IMR-90 (cell line): Measurements from ENCODE around the gene NCAM1. TPM values are rescaled to one million over a fixed set of nuclear protein-coding genes. Genes with fewer than 3 reads are reported as not detected.

Experiments
- ATAC-seq: fragments of 200-7000 bp; cut with Tn5 transposase; 2 replicates; pipeline ENCODE4 v1.9.1; 2020; ENCODE audit warnings: low read depth, mild to moderate bottlenecking, moderate library complexity
- BruUV-seq: library from RNA; stranded (reverse); fragments of 400-500 nt; replicated peaks from 2 replicates; lab custom pipeline; 2021; lab: Mats Ljungman, UMichigan
- CTCF ChIA-PET: fragments of 300-600 bp; formaldehyde crosslinking; extraction: SDS; loops from one replicate; lab custom pipeline; 2021; ENCODE audit warnings: antibody characterized with exemption; lab: Yijun Ruan, JAX
- POLR2A ChIA-PET: fragments of 300-600 bp; sonication (Branson Sonifier 250); formaldehyde crosslinking; loops from one replicate; lab custom pipeline; 2022; ENCODE audit warnings: antibody characterized with exemption; ENCODE audit not compliant: unreplicated experiment; lab: Charles Lee
- DNase-seq: peaks from one replicate; pipeline ENCODE4 v3.0.0; 2013
- H2AFZ ChIP-seq: replicated peaks from 2 replicates; pipeline ENCODE3; 2013; ENCODE audit warnings: low read length, mild to moderate bottlenecking; ENCODE audit not compliant: poor library complexity
- H2AK5ac ChIP-seq: 2 replicates; pipeline ENCODE4 v1.6.1; 2013; ENCODE audit warnings: low read depth, low read length, inconsistent platforms
- H2AK9ac ChIP-seq: replicated peaks from 2 replicates; pipeline ENCODE3; 2013; ENCODE audit warnings: mild to moderate bottlenecking, low read depth, low read length, moderate library complexity; ENCODE audit not compliant: poor library complexity
- H2BK120ac ChIP-seq: 2 replicates; pipeline ENCODE4 v1.6.1; 2013; ENCODE audit warnings: low read depth, low read length, inconsistent platforms
- H2BK15ac ChIP-seq: 3 replicates; pipeline ENCODE4 v1.6.1; 2013; ENCODE audit warnings: low read depth, low read length, inconsistent platforms
- H2BK20ac ChIP-seq: 2 replicates; pipeline ENCODE4 v1.6.1; 2013; ENCODE audit warnings: low read depth, mild to moderate bottlenecking, inconsistent platforms, low read length, moderate library complexity
- H2BK5ac ChIP-seq: 2 replicates; pipeline ENCODE4 v1.6.1; 2013; ENCODE audit warnings: mild to moderate bottlenecking, low read depth, low read length, inconsistent platforms; ENCODE audit not compliant: poor library complexity, severe bottlenecking
- H3K14ac ChIP-seq: replicated peaks from 2 replicates; pipeline ENCODE4 v1.6.1; 2013; ENCODE audit warnings: low read depth, low read length, inconsistent platforms
- H3K18ac ChIP-seq: 2 replicates; pipeline ENCODE4 v1.6.1; 2013; ENCODE audit warnings: low read depth, low read length, control low read depth
- H3K23ac ChIP-seq: 2 replicates; pipeline ENCODE4 v1.6.1; 2013; ENCODE audit warnings: low read depth, low read length, inconsistent platforms
- H3K27ac ChIP-seq: 2 replicates; pipeline ENCODE4 v1.5.1; 2013; ENCODE audit warnings: mild to moderate bottlenecking, control low read depth, low read length; ENCODE audit not compliant: insufficient read depth
- H3K27me3 ChIP-seq: 2 replicates; pipeline ENCODE4 v1.6.1; 2013; ENCODE audit warnings: low read length; ENCODE audit not compliant: control insufficient read depth, insufficient read depth
- H3K36me3 ChIP-seq: 2 replicates; pipeline ENCODE4 v1.6.1; 2013; ENCODE audit warnings: low read length, mixed read lengths; ENCODE audit not compliant: control insufficient read depth, insufficient read depth
- H3K4ac ChIP-seq: 2 replicates; pipeline ENCODE4 v1.6.1; 2013; ENCODE audit warnings: low read depth, low read length, inconsistent platforms
- H3K4me1 ChIP-seq: 2 replicates; pipeline ENCODE4 v1.6.1; 2013; ENCODE audit warnings: low read length, mixed read lengths; ENCODE audit not compliant: control insufficient read depth, insufficient read depth
- H3K4me2 ChIP-seq: 2 replicates; pipeline ENCODE4 v1.6.1; 2013; ENCODE audit warnings: low read depth, mild to moderate bottlenecking, control low read depth, low read length, moderate library complexity
- H3K4me3 ChIP-seq: 2 replicates; pipeline ENCODE4 v1.5.1; 2013; ENCODE audit warnings: low read depth, mild to moderate bottlenecking, control low read depth, low read length, moderate library complexity; ENCODE audit not compliant: insufficient read depth
- H3K56ac ChIP-seq: 2 replicates; pipeline ENCODE4 v1.6.1; 2013; ENCODE audit warnings: low read length, inconsistent platforms; ENCODE audit not compliant: insufficient read depth; ENCODE audit errors: extremely low read depth
- H3K79me1 ChIP-seq, 2 experiments: 2 replicates each; pipeline ENCODE4 v1.6.1; 2013; ENCODE audit warnings: low read length in 2 of 2, inconsistent platforms in 1 of 2, low read depth in 1 of 2
- H3K9ac ChIP-seq: 2 replicates; pipeline ENCODE4 v1.6.1; 2013; ENCODE audit warnings: low read depth, low read length, control low read depth
- H3K9me1 ChIP-seq: 2 replicates; pipeline ENCODE4 v1.6.1; 2013; ENCODE audit warnings: low read length, inconsistent platforms; ENCODE audit not compliant: insufficient read depth
- H3K9me3 ChIP-seq: 2 replicates; pipeline ENCODE4 v1.6.1; 2013; ENCODE audit warnings: low read length; ENCODE audit not compliant: control insufficient read depth, insufficient read depth
- H4K20me1 ChIP-seq: 2 replicates; pipeline ENCODE4 v1.6.1; 2013; ENCODE audit warnings: low read length, inconsistent platforms; ENCODE audit not compliant: insufficient read depth
- H4K5ac ChIP-seq: 2 replicates; pipeline ENCODE4 v1.6.1; 2013; ENCODE audit warnings: mild to moderate bottlenecking, low read depth, low read length, control low read depth
- H4K8ac ChIP-seq, 2 experiments: 2 replicates each; pipeline ENCODE4 v1.6.1; 2013; ENCODE audit warnings: low read depth in 2 of 2, low read length in 2 of 2, control low read depth in 1 of 2, inconsistent platforms in 1 of 2
- H4K91ac ChIP-seq: 2 replicates; pipeline ENCODE4 v1.6.1; 2013; ENCODE audit warnings: low read depth, low read length, inconsistent platforms; ENCODE audit not compliant: insufficient read depth
- BHLHE40 ChIP-seq: fragments of 150-350 bp; IDR thresholded peaks from 2 replicates; pipeline ENCODE4 v1.6.1; 2016; ENCODE audit warnings: mild to moderate bottlenecking, low read depth, low read length
- CEBPB ChIP-seq: IDR thresholded peaks from 2 replicates; pipeline ENCODE4 v1.6.1; 2012; ENCODE audit warnings: low read depth, low read length, improper control_type of control experiment
- CHD1 ChIP-seq: IDR thresholded peaks from 2 replicates; pipeline ENCODE4 v1.6.1; 2012; ENCODE audit warnings: low read depth, low read length, improper control_type of control experiment
- FOS ChIP-seq: fragments of 150-350 bp; IDR thresholded peaks from 2 replicates; pipeline ENCODE4 v1.6.1; 2016; ENCODE audit warnings: low read depth, low read length
- MAFK ChIP-seq: IDR thresholded peaks from 2 replicates; pipeline ENCODE4 v1.6.1; 2012; ENCODE audit warnings: low read depth, low read length, improper control_type of control experiment
- MAZ ChIP-seq: IDR thresholded peaks from 2 replicates; pipeline ENCODE4 v1.6.1; 2012; ENCODE audit warnings: low read depth, mild to moderate bottlenecking, low read length, improper control_type of control experiment, moderate library complexity, borderline replicate concordance
- MXI1 ChIP-seq: IDR thresholded peaks from 2 replicates; pipeline ENCODE4 v1.6.1; 2012; ENCODE audit warnings: low read depth, mild to moderate bottlenecking, low read length, moderate library complexity, borderline replicate concordance
- NFE2L2 ChIP-seq: fragments of 150-350 bp; IDR thresholded peaks from 2 replicates; pipeline ENCODE4 v1.6.1; 2016; ENCODE audit warnings: low read depth, mild to moderate bottlenecking, low read length
- POLR2A ChIP-seq: IDR thresholded peaks from 2 replicates; pipeline ENCODE4 v1.6.1; 2012; ENCODE audit warnings: mild to moderate bottlenecking, low read depth, low read length
- RAD21 ChIP-seq: IDR thresholded peaks from 2 replicates; pipeline ENCODE4 v1.6.1; 2012; ENCODE audit warnings: low read length, improper control_type of control experiment
- RCOR1 ChIP-seq: IDR thresholded peaks from 2 replicates; pipeline ENCODE4 v1.6.1; 2012; ENCODE audit warnings: mild to moderate bottlenecking, low read length, improper control_type of control experiment; ENCODE audit not compliant: insufficient replicate concordance
- RFX5 ChIP-seq: IDR thresholded peaks from 2 replicates; pipeline ENCODE4 v1.8.0; 2012; ENCODE audit warnings: low read depth, mild to moderate bottlenecking, low read length, moderate library complexity
- SMC3 ChIP-seq: fragments of 150-350 bp; IDR thresholded peaks from 2 replicates; pipeline ENCODE4 v1.6.1; 2016; ENCODE audit warnings: low read depth, mild to moderate bottlenecking, antibody characterized with exemption, low read length, moderate library complexity
- WGBS, 2 experiments: methylation state at CpG; one replicate each; pipeline versions ENCODE4 v1.1.5 to v1.1.7; 2013; ENCODE audit warnings: missing lambda C conversion rate in 2 of 2; ENCODE audit not compliant: insufficient read length in 1 of 2; ENCODE audit errors: extremely low coverage in 2 of 2; 5-methylcytosine and 5-hydroxymethylcytosine counted together
- dilution Hi-C: fragments of 300-500 bp; cut with HindIII; formaldehyde crosslinking; loops from one replicate; pipeline ENCODE4 v1.14.3; 2018; ENCODE audit warnings: low sequenced_read_pairs; ENCODE audit not compliant: unreplicated experiment
- in situ Hi-C: fragments of 300-500 bp; cut with MboI; formaldehyde crosslinking; loops from 3 replicates; pipeline ENCODE4 v1.14.3; 2019; ENCODE audit warnings: low sequenced_read_pairs, inconsistent platforms, mixed read lengths
- intact Hi-C: fragments of 100-400 bp; cut with micrococcal nuclease; formaldehyde crosslinking; loops from 2 replicates; pipeline ENCODE4 v1.10.0; 2022
- polyA plus RNA-seq, 3 experiments: library from polyadenylated mRNA; depleted of rRNA; stranded (reverse); fragments of >200 nt; gene quantifications; 2 replicates each; pipeline ENCODE4 v1.2.3, GENCODE V29; 2012; ENCODE audit warnings: low replicate concordance in 1 of 3
- total RNA-seq: library from RNA; depleted of rRNA; stranded (reverse); fragments of >200 nt; gene quantifications from 2 replicates; pipeline ENCODE4 v1.2.3, GENCODE V29; 2012
- TF ChIP-seq, protein P1 (sequence below): conservative IDR thresholded peaks from 2 replicates; pipeline ENCODE4 v1.5.1; 2012; ENCODE audit warnings: mild to moderate bottlenecking, low read depth, low read length, improper control_type of control experiment
- TF ChIP-seq, protein P2 (sequence below): fragments of 150-350 bp; IDR thresholded peaks from 2 replicates; pipeline ENCODE4 v1.6.1; 2016; ENCODE audit warnings: low read depth, mild to moderate bottlenecking, low read length, moderate library complexity, borderline replicate concordance
- TF ChIP-seq, protein P3 (sequence below): fragments of 150-350 bp; IDR thresholded peaks from 2 replicates; pipeline ENCODE4 v1.6.1; 2017; ENCODE audit warnings: mild to moderate bottlenecking, antibody characterized with exemption, low read length, low read depth

Gene NCAM1
- total and polyA plus RNA-seq, 2 of the 4 experiments (the other 2 are of a cell fraction): 0.09 to 0.18 TPM

DNA sequence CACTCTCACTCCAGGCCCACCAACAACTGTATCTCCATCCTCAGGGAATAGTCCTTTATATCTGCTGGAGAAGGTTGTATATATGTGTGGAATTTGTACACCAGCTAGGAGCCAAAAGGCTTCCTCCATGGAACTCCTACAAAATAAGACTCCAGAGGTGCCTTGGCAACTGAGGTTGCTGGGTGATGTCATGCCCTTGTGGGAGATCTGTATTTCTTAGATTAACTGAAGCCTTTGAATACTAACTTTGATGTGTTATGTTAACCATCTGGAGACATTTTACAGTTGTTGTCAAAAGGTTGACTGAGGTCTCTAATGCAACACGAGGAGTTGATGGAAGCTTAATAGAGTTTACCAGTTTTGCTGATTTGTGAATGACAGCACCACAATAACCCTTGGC, 213.7 kb downstream of the NCAM1 start:
- in situ Hi-C loops: no loop called here
- CTCF ChIA-PET: no interaction called here
- DNase-seq: no peak

More for the DNA sequence above, 213.7 kb downstream of the NCAM1 start:
- Histone ChIP-seq H3K18ac (no peak overlapping the region), H3K27me3 (no peaks in the 10 kb centered on the region), H3K9me1 (no peaks in the 10 kb centered on the region), H2AFZ (no peak overlapping the region), H3K27ac (no peak overlapping the region), H2BK120ac (no peak overlapping the region), H2AK9ac (no peak overlapping the region), H2BK5ac (no peak overlapping the region), H4K8ac (no peak overlapping the region), H3K79me1 (no peaks in the 10 kb centered on the region), H3K14ac (no peak overlapping the region), H3K4me3 (no peak overlapping the region), H4K91ac (no peak overlapping the region), H3K9ac (no peak overlapping the region), H4K5ac (no peak overlapping the region), H2AK5ac (no peak overlapping the region), H3K4ac (no peak overlapping the region), H3K36me3 (no peaks in the 10 kb centered on the region), H3K4me1 (no peaks in the 10 kb centered on the region), H3K23ac (no peak overlapping the region), H2BK20ac (no peak overlapping the region), H2BK15ac (no peak overlapping the region), H3K9me3 (no peaks in the 10 kb centered on the region), H3K4me2 (no peak overlapping the region), H3K56ac (no peak overlapping the region), H4K20me1 (no peaks in the 10 kb centered on the region)
- dilution Hi-C loops: no loop called here
- POLR2A ChIA-PET: no interaction called here
- ATAC-seq: no peak
- WGBS, 2 experiments: 20% methylated on average over 1 of the region's 1 CpG; no CpG with 5 or more reads in 1 of the 2 experiments
- TF ChIP-seq, protein P1, sequence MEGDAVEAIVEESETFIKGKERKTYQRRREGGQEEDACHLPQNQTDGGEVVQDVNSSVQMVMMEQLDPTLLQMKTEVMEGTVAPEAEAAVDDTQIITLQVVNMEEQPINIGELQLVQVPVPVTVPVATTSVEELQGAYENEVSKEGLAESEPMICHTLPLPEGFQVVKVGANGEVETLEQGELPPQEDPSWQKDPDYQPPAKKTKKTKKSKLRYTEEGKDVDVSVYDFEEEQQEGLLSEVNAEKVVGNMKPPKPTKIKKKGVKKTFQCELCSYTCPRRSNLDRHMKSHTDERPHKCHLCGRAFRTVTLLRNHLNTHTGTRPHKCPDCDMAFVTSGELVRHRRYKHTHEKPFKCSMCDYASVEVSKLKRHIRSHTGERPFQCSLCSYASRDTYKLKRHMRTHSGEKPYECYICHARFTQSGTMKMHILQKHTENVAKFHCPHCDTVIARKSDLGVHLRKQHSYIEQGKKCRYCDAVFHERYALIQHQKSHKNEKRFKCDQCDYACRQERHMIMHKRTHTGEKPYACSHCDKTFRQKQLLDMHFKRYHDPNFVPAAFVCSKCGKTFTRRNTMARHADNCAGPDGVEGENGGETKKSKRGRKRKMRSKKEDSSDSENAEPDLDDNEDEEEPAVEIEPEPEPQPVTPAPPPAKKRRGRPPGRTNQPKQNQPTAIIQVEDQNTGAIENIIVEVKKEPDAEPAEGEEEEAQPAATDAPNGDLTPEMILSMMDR: no peak
- TF ChIP-seq POLR2A (no peak), RAD21 (no peak), NFE2L2 (no peak), RCOR1 (no peak), MAZ (no peak), MAFK (no peak), MXI1 (no peak), CHD1 (no peak), BHLHE40 (no peak), SMC3 (no peak), RFX5 (no peak), CEBPB (no peak), FOS (no peak)
- TF ChIP-seq, protein P2, sequence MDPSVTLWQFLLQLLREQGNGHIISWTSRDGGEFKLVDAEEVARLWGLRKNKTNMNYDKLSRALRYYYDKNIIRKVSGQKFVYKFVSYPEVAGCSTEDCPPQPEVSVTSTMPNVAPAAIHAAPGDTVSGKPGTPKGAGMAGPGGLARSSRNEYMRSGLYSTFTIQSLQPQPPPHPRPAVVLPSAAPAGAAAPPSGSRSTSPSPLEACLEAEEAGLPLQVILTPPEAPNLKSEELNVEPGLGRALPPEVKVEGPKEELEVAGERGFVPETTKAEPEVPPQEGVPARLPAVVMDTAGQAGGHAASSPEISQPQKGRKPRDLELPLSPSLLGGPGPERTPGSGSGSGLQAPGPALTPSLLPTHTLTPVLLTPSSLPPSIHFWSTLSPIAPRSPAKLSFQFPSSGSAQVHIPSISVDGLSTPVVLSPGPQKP: no peak
- TF ChIP-seq, protein P3, sequence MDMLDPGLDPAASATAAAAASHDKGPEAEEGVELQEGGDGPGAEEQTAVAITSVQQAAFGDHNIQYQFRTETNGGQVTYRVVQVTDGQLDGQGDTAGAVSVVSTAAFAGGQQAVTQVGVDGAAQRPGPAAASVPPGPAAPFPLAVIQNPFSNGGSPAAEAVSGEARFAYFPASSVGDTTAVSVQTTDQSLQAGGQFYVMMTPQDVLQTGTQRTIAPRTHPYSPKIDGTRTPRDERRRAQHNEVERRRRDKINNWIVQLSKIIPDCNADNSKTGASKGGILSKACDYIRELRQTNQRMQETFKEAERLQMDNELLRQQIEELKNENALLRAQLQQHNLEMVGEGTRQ: no peak
- intact Hi-C loops: no loop called here
- BruUV-seq: no TSS peak
